NCI-H1105 treated with DMSO at 0.1 percent for 48 hours (cell line): ENCODE measurements around the gene IMPDH1.
A peak's percentile ranks its signal among the peaks of the same experiment; 100 is the strongest.

Source experiments
- DNase-seq: peaks from one replicate; lab custom pipeline; 2025; lab: John Stamatoyannopoulos, UW

Gene IMPDH1

DNA sequence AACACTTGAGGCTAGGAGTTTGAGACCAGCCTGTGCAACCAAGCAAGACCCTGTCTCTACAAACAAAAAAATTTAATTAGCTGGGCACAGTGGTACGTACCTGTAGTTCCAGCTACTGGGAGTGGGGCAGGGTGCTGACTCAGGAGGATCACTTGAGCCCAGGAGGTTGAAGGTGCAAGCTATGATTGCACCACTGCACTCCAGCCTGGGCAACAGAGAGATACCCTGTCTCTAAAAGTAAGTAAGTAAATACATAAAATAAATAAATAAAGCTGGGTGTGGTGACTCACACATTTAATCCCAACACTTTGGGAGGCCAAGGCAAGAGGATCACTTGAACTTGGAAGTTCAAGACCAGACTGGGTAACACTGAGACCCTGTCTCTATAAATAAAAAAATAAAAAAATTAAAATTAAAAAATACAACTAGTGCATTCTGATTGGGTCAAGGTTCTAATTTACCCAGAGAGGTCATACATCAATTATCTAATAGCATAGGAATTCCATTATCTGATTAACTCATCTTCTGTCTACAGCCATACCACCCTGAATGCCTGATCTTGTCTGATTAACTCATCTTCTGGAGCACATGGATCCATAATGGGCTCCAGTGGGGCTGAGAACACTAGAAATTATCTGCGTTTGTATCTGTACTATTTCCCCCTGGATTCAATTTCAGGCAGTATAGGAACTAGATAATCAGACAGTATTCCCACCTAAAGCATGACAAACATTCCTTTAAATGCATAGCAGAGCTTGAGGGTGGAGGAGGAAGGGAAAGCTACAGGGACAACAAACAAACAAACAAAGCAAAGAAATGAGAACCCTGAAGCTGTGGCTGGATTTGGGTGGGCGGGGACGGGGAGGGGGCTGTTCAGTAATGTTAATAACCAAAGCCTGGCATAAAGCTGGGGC, 24.9 kb upstream of the IMPDH1 start:
- no peak for DNase-seq

DNA sequence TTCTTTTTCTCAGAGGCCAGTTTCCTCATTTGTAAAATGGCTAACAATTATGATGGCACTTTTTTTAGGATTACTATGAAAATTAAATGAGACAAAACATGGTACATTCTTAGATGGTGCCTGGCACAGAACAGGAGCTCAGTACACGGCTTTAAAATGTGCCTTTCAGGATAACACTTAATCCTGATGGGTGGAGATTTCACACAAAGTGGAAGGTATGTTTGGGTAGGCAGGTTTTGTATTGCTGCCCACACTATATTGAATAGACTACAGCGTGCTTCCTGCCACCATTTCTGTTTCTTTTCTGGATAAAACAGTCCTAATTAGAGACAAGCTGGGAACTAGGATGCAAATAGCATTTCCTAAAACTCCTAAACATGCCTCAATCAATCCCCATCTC, 22.0 kb upstream of the IMPDH1 start:
- no peak for DNase-seq

DNA sequence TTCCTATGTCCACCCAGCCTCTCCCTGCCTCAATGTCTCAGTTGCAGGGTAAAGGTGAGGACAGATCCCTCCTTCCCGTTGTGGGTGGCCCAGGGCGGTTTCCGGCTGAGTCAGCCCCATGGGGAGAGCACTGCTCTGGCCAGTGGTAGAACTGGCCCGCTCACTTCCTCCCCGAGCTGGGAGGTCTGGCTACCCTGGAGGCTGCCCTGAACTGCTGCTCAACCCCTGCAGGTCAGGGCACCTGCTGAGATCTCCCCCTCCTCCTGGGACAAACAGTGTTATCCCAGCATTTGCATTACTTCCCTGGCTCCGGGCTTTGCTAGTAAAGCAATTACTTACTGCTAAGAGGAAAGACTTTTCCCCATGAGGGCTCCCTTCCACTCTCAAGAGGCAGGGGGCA, 21.4 kb upstream of the IMPDH1 start:
- no peak for DNase-seq

DNA sequence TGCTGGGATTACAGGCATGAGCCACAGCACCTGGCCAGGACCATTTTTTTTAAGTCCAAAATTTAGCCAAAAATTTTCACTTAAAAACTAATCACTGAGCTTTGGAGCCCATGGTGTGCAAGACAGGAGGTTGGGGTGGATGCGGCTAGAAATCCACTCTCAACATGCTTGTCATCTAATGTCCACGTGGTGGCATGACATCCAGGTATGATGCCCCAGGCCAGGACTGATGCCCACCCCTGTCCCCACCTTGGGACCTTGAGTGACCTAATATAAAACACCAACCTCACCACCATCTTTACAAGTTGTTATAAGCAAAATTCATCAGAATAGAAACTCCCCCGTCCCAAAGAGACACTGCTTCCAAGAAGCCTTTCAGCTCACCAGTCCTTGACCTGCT, 20.4 kb upstream of the IMPDH1 start:
- DNase-seq, result no peak

DNA sequence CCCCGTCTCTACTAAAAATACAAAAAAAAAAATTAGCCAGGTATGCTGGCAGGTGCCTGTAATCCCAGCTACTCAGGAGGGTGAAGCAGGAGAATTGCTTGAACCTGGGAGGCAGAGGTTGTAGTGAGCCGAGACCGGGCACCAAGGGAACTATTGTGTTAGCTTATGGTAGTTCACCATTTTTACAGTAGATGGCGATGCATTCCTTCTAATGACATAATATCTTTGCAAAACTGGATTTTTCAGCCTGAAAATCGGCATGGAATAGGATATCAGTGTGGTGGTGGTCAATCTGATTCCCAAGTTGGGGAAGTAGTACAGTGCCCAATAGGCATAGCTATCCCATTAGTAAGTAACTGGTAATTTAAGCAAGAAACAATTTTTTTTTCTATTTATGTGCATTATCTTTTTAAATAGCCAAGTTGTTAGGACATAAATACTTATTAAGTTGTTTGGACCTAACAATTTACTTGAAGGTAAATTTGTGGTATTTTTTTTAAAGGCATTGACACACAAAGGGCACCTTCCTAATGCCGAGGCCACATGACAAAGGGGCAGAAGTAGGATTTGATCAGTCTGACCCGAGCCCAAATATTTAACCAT, 17.6 kb upstream of the IMPDH1 start:
- DNase-seq, result peak; percentile 63

DNA sequence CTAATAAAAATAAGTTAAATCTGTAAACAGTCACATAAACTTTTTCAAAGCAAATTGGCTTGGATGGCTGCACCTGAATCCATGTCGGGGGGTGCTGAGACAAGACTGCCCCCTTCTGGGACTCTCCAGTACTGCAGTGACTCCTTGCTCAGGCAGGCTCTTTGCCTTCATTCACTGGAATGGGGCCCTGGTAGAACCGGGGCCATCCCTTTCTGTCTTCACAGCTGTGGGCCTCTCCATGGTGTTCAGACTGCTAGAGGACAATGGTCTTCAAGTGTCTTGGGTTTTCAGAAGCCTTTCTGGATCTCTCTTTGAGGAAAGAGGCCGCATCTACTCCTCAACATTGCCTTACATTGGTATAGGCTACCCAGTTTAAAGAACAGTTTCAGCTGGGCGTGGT, 16.1 kb upstream of the IMPDH1 start:
- peak; percentile 20 for DNase-seq

DNA sequence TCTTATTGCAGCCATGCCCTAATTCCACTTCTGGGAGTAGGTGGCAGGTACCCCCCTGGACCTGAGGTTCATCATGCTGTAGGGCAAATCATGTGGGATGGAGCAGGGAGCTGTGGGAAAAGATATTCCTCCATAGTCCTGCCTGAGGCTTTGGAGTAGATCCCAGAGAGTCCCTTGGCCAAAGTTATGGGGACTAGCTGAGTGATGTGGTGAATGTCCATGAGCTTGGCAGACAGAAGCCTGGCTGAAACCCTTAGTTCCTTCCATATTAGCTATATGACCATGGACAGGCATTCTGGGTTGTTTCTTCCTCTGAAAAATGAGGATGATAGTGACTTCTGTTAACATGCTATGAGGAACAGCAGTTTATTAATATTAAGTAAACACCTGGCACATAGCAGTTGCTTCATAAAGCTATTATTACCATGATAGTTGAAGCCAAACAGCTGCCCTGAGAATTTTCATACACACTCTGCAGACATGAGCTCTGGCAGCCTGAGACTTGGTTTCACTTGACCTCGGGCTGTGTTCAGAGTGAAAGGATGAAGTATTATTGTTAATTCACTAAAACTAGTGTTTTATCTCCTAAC, 15.0 kb upstream of the IMPDH1 start:
- no peak for DNase-seq

DNA sequence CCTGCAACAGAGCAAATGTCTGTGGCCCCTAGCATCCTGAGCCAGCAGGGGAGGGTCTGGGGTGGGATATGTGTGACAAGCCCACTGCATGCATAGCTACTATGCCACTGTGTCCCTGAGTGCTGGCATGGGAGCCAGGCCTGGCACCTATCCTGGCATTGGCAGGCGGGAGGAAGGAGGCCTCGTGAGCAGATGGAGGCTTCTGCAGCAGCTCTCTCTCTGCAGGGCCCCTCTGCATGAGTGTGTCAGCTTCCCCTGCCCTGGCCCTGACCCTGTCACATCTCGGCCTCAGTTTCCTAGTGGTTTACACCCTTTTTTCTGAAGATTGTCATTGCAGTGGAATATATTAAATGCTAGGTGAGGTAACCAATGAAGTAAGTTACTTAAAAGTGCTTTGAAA, 13.1 kb upstream of the IMPDH1 start:
- DNase-seq, result no peak

DNA sequence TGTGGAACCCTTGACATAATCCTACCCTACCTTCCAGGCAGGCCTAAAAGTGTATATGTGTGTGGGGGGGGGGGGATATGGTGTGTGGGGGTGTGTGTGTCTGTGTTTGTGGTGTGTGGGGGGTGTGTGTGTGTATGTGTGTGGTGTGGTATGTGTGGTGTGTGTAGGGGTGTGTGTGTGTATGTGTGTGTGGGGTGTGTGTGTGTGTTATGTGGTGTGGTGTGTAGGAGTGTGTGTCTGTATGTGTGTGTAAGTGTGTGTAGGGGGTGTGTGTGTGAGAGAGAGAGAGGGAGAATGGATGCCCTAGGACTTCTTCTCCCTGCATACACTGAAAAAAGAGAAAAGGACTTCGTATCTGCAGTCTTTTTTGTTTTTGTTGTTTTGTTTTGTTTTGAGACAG, 12.3 kb upstream of the IMPDH1 start:
- no peak for DNase-seq

DNA sequence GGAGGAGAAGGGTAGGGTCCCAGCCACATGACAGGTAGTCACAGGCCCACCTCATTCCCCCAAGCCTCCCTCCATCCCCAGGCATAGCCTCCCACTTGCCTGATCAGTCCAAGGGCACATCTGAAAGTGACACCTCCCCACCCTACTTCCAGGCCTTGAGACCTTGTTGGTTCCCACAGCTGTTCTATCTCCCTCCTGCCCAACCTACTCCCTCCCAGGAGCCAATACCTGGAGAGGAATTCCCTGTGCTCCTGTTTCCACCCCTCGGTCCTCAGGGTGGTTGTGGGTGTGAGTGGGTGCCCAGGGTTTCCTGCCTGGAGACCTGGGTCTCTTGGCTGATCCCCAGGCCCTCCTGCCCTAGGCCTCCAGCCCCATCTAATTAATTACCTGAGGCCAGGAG, 11.6 kb upstream of the IMPDH1 start:
- DNase-seq, result no peak

DNA sequence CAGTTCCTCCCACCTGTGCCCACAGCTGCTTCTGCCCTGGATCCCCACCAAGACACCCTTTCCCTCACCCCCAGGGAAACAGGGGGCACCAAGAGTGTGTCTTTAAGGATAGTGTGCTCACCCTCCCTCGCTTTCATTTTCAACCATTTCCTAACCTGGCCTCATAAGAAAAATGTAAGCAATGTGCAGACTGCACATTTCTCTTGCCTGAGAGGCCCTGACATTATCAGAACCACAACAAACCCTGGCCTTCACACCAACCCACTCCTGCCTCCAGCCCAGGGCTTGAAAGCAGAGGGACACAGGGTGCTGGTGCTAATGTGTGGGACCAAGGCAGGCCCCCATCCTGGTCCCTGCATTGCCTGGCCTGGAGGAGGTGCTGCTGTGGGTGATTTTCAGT, 11.0 kb upstream of the IMPDH1 start:
- DNase-seq, result no peak

DNA sequence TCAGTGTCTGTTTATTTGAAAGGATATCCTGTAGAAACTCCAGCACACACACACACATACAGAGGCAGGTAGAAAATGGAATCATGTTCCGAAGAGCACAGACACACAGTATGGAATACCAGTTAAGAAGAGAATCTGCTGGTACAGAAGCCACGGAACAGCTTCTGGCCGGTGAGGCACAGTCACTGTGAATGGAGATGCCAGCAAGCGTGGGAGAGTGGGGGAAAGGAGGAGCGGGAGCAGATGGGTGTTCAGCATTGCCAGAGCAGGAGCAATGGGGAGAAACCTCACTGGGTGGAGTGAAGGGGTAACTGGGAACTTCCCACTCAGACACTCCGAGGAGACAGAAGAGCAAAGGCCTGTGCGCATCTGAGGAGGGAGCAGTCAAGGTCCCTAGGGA, 9.5 kb upstream of the IMPDH1 start:
- no peak for DNase-seq

DNA sequence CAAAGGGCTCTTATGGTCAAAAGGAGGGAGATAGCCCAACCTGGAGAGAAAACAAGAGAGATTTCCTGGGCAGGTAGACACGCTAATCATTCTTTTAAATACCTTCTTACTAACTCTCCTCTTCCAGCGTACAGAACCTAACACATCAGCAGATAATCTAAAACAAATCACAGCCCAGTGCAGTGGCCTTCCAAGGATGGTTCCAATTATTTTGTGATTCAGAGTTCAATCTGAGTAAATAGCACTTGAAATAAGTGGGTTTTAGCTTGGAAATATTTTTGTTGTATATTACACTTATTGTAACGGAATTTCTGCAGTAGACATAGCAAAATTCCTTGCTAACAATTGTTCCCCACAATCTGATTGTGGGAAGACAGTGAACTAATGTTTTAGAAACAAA, 7.3 kb upstream of the IMPDH1 start:
- DNase-seq, result no peak

DNA sequence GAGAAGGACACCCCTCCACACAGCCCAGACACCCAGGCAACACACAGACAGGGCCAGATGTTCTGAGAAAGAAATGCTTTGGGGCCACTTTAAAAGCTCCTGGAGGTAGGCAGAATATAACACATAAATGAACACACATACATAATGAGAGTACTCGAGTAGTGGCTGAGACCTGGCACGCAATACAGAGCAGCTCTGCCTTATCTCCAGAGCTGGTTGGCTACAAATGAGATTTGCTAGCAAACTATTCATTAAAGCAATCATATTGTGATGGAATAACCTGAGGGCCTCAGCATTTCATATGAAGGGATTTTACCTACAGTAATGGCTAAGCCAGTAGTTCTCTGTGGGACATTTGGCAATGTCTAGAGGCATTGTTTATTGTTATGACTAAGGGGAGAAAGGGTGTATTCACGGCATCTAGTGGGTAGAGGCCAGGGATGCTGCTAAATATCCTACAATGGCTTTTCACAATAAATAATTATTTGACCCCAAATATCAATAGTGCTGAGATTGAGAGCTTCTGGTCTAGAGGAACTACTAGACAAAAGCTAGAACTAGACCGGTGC, 5.5 kb upstream of the IMPDH1 start:
- DNase-seq, result no peak

DNA sequence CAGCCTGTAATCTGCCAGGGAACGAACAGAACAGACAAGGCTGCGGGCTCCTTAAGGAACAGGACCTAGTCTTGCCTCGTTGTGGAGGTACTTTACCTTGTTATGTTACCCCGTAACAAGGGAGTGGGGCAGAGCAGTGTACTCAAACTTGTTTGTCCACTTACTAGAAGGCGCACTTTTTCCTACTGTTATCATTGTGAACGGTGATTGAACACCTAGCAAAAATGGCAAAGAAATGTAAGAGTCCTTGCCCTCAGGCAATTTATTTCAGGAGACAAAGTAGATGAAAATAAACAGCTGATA, 620 bp upstream of the IMPDH1 start:
- no peak for DNase-seq

DNA sequence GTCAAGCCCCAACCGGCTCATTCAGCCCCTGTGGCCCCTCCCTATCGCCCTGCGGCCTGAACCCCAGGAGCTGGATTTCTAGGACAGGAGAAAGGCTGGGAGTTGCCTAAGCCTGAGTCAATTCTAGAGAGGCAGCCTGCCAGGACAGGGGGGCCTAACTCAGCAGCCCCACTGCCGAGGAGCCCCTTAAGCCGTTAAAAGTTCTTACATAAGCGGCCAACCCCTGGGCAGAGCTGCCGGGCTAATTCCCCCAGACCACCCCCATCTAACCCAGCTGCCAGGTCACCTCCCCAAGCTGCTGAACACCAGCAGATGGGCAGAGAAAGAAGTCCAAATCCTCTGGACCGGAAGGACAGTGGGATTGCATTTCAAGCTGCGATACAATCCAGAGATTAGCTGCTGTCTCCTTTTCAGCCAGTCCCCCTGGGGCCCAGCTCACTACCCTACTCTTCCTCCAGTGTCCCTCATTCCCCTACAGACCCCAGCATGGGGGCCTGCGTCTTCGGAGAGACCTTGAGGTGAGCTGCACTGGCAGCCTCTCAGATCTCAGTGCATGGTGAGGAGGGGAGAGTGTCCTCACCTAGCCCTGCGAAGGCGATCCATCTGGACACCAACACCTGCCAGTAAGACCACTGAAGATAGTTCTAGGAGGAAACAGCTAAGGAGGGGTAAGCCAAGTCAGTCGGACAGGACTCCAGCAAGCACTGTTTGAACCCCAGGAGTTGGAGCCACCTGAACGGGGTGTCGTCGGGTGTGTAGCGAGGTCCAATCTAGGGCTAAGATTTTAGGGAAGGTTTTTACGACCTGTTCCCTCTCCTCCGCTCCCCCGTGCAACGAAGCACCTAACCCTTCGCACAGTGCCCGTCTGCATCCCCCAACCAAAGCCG, 830 bp downstream of the IMPDH1 start:
- no peak for DNase-seq

DNA sequence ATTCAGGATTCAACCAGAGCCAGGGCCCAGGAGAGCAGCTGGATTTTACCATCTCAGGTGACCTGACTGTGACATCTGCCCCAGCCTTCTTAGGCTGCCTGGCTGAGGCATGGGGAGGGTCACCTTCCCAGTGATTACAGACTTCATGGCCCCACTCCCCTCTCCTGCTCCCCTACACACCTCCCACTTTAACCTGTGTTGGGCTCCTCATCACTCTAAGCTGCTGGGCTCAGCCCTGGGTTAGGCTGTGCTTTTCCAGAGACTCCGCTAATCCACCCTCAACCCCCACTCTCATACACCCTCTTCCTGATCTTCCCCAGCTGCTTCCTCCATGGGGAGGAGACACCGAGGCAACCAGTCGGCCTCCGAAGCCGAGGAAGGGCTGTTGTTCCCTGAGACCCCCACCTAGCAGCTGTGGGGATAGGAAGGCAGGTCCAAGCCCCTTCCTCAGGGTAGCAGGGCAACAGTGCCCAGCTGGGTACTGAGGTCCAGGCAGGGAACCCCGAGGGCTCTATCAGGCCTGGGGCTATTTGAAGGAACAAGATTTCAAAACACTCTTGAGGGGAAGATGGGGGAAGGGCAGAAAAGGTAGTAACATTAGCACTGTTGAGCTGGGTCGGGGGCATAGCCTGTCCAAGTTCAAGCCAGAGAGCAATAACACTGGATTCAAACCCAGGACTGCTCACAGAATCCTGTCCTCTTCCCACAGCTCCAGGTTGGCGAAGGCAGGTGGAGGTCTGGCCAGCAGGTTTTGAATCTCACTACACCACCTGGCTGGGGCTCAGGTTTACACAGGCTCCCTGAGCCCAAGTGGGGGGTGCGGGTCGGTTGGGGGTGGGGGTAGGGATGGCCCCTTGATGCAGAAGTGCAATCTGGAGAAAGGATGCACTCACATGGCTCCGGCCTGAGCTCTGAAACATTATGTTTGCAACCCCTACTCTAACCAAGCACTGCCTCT, 1.8 kb downstream of the IMPDH1 start:
- no peak for DNase-seq

DNA sequence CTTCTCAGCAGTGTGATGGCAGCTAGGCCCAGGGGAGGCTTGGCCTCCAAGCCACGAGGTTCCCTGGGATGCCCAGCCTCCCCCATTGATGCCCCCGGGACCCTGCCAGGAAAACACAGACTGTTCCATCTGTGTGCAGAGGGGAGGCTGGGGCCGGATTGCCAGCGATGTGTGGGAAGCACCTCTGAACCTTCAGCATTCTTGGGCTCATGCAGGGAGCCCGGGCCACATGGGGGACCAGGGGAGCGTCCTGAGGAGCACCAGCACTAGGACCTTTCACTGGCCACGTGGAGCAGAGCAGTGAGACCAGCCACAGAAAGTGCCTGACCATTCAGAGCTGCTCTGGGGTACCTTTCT, 2.6 kb downstream of the IMPDH1 start:
- no peak for DNase-seq

DNA sequence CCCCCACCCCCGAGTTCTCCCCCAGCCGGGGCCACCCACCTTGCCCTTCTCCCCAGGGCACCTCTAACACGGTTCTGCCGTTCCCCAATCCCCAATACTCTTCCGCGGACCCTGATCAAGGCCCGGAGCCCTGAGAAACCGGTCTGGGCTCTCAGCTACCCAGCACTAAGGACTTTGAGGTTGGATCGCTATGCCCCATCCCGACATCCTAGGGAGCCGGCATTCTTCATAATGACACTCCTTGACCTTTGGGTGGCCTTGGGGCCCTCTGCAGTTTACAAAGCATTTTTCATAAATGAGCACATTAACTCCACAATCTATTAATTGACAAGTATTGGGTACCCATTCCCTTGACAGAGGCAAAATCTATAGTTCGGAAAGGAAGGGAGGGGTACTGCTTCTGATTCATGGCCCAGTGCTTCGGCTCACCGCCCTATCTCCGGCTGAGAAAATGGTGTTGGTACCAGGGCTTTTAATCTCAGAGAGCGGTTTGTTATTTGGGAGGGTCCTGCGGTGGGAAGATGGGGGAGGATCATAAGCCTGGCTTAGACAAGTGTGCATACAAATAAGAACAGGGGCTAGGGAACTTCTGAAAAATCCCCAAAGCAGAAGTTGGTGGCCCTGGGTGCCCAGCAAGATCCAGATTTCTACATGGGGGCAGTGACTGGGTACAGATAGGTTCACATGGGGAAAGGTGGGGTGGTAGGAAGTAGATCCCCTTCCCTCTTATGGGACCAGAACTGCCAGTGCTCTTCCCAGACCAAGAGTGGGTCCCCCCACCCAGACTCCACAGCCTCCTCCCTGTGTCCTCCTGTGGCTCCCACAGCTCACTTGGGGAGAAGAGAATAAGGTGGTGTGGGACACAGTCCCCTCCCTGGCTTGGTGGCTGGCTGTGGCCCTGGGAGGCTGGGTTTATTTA, 3.2 kb downstream of the IMPDH1 start:
- no peak for DNase-seq
